ENCODE measurements around the gene PLEKHF1. TPM values are rescaled to one million over a fixed set of nuclear protein-coding genes. Genes with fewer than 3 reads are reported as not detected.

PLEKHF1 gene
- total and polyA plus RNA-seq, 2 experiments from 2014 or later = 10.1 to 25.1 TPM

DNA sequence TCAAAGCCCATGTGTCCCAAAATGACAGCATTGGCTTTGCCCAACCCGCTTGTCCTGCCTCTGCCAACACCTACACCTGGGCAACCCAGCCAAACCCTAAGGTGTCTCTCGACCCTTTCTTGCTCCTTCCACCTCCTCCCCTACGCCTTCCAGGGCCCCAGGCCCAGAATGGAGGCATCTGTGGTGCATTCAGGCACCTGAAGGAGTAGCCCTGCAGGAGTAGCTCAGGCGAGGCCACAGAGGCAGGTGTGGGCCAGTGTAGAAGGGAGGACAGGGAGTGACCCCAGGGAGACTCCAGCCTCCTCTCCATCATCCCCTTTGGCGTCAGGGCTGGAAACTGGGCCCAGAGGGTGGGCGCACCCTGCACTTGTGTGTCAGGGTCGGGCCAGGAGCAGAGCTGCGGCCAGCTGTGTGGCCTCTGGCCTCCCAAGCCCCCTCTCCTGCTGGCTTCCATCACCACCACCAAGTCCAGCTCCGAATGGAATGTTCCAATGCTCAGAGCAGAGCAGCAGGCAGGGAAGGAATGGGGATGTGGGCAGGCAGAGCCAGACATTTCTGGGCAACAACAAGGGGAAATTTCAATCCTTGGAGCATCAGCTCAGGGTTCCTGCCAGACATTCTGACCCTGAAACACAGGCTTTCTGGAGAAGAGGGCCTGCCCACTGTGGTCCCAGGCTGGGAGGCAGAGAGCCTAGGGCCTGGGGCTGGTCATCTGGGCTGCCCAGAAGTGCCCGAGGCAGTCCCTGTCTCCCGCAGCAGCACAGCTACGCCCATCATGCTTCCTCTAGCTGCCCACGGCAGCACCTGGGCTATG is 16.4 kb downstream of the PLEKHF1 start:
- Histone ChIP-seq H2AFZ (no peak overlapping the region), H3K9me2 (ENCODE audit: insufficient read depth) (no peaks in the 10 kb centered on the region), H3K27ac (ENCODE audit: low read depth) (no peak overlapping the region), H3K36me3 (ENCODE audit: insufficient read depth) (no peaks in the 10 kb centered on the region), H3F3A (replicated peaks; ENCODE audit: low read depth) (no peaks in the 10 kb centered on the region), H3K4me2 (no peak overlapping the region), H3K4me3 (no peak overlapping the region), H3K27me3 (ENCODE audit: insufficient read depth) (no peaks in the 10 kb centered on the region), H3K79me2 (replicated peaks; ENCODE audit: insufficient read depth) (no peaks in the 10 kb centered on the region), H4K20me1 (replicated peaks; ENCODE audit: insufficient read depth) (no peaks in the 10 kb centered on the region), H3K4me1 (ENCODE audit: insufficient read depth) (no peaks in the 10 kb centered on the region)
- Mint-ChIP-seq H3K27me3 (ENCODE audit: insufficient read depth, low read depth, poor library complexity) (peaks cover 9% of the 10 kb centered on the region), H3K4me3 (no peak overlapping the region), H3K36me3 (ENCODE audit: low read depth) (peaks cover 4% of the 10 kb centered on the region; the same call in 1 of the 3 replicates), H3K9me3 (peaks cover 3% of the 10 kb centered on the region), H3K4me1 (peaks cover 4% of the 10 kb centered on the region), H3K27ac (no peak overlapping the region)
- ATAC-seq (no peak), DNase-seq (ENCODE audit: low spot score) (no peak)
- no peak for TF ChIP-seq CREB1 (CRISPR knock-in tag; IDR thresholded peaks at IDR 0.05; ENCODE audit: low read depth)
- no peak for TF ChIP-seq EZH2 (IDR thresholded peaks at IDR 0.05; ENCODE audit: low read depth, unreplicated experiment)
- TF ChIP-seq ZNF331 (CRISPR knock-in tag; IDR thresholded peaks at IDR 0.05; ENCODE audit: low read depth) = no peak
- TF ChIP-seq, protein P1, sequence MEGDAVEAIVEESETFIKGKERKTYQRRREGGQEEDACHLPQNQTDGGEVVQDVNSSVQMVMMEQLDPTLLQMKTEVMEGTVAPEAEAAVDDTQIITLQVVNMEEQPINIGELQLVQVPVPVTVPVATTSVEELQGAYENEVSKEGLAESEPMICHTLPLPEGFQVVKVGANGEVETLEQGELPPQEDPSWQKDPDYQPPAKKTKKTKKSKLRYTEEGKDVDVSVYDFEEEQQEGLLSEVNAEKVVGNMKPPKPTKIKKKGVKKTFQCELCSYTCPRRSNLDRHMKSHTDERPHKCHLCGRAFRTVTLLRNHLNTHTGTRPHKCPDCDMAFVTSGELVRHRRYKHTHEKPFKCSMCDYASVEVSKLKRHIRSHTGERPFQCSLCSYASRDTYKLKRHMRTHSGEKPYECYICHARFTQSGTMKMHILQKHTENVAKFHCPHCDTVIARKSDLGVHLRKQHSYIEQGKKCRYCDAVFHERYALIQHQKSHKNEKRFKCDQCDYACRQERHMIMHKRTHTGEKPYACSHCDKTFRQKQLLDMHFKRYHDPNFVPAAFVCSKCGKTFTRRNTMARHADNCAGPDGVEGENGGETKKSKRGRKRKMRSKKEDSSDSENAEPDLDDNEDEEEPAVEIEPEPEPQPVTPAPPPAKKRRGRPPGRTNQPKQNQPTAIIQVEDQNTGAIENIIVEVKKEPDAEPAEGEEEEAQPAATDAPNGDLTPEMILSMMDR (conservative IDR thresholded peaks at IDR 0.05; ENCODE audit: low read depth in 2 of 2) = no peak
- no peak for TF ChIP-seq NANOG (IDR thresholded peaks at IDR 0.05; ENCODE audit: borderline replicate concordance)
- TF ChIP-seq, protein P2, sequence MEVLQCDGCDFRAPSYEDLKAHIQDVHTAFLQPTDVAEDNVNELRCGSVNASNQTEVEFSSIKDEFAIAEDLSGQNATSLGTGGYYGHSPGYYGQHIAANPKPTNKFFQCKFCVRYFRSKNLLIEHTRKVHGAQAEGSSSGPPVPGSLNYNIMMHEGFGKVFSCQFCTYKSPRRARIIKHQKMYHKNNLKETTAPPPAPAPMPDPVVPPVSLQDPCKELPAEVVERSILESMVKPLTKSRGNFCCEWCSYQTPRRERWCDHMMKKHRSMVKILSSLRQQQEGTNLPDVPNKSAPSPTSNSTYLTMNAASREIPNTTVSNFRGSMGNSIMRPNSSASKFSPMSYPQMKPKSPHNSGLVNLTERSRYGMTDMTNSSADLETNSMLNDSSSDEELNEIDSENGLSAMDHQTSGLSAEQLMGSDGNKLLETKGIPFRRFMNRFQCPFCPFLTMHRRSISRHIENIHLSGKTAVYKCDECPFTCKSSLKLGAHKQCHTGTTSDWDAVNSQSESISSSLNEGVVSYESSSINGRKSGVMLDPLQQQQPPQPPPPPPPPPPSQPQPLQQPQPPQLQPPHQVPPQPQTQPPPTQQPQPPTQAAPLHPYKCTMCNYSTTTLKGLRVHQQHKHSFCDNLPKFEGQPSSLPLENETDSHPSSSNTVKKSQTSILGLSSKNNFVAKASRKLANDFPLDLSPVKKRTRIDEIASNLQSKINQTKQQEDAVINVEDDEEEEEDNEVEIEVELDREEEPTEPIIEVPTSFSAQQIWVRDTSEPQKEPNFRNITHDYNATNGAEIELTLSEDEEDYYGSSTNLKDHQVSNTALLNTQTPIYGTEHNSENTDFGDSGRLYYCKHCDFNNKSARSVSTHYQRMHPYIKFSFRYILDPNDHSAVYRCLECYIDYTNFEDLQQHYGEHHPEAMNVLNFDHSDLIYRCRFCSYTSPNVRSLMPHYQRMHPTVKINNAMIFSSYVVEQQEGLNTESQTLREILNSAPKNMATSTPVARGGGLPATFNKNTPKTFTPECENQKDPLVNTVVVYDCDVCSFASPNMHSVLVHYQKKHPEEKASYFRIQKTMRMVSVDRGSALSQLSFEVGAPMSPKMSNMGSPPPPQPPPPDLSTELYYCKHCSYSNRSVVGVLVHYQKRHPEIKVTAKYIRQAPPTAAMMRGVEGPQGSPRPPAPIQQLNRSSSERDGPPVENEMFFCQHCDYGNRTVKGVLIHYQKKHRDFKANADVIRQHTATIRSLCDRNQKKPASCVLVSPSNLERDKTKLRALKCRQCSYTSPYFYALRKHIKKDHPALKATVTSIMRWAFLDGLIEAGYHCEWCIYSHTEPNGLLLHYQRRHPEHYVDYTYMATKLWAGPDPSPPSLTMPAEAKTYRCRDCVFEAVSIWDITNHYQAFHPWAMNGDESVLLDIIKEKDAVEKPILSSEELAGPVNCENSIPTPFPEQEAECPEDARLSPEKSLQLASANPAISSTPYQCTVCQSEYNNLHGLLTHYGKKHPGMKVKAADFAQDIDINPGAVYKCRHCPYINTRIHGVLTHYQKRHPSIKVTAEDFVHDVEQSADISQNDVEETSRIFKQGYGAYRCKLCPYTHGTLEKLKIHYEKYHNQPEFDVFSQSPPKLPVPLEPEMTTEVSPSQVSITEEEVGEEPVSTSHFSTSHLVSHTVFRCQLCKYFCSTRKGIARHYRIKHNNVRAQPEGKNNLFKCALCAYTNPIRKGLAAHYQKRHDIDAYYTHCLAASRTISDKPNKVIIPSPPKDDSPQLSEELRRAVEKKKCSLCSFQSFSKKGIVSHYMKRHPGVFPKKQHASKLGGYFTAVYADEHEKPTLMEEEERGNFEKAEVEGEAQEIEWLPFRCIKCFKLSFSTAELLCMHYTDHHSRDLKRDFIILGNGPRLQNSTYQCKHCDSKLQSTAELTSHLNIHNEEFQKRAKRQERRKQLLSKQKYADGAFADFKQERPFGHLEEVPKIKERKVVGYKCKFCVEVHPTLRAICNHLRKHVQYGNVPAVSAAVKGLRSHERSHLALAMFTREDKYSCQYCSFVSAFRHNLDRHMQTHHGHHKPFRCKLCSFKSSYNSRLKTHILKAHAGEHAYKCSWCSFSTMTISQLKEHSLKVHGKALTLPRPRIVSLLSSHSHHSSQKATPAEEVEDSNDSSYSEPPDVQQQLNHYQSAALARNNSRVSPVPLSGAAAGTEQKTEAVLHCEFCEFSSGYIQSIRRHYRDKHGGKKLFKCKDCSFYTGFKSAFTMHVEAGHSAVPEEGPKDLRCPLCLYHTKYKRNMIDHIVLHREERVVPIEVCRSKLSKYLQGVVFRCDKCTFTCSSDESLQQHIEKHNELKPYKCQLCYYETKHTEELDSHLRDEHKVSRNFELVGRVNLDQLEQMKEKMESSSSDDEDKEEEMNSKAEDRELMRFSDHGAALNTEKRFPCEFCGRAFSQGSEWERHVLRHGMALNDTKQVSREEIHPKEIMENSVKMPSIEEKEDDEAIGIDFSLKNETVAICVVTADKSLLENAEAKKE (CRISPR knock-in tag; IDR thresholded peaks at IDR 0.05) = no peak
- no peak for TF ChIP-seq ZNF114 (CRISPR knock-in tag; IDR thresholded peaks at IDR 0.05)
- no peak for TF ChIP-seq POLR2AphosphoS5 (IDR thresholded peaks at IDR 0.05; ENCODE audit: low read depth)
- TF ChIP-seq STAT1 (IDR thresholded peaks at IDR 0.05; ENCODE audit: unreplicated experiment) = no peak
- TF ChIP-seq JUNB (IDR thresholded peaks at IDR 0.05; ENCODE audit: unreplicated experiment) = no peak
- no peak for TF ChIP-seq EZH2phosphoT487 (IDR thresholded peaks at IDR 0.05; ENCODE audit: unreplicated experiment)
- TF ChIP-seq, protein P3, sequence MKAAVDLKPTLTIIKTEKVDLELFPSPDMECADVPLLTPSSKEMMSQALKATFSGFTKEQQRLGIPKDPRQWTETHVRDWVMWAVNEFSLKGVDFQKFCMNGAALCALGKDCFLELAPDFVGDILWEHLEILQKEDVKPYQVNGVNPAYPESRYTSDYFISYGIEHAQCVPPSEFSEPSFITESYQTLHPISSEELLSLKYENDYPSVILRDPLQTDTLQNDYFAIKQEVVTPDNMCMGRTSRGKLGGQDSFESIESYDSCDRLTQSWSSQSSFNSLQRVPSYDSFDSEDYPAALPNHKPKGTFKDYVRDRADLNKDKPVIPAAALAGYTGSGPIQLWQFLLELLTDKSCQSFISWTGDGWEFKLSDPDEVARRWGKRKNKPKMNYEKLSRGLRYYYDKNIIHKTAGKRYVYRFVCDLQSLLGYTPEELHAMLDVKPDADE (IDR thresholded peaks at IDR 0.05) = no peak
- TF ChIP-seq, protein P4, sequence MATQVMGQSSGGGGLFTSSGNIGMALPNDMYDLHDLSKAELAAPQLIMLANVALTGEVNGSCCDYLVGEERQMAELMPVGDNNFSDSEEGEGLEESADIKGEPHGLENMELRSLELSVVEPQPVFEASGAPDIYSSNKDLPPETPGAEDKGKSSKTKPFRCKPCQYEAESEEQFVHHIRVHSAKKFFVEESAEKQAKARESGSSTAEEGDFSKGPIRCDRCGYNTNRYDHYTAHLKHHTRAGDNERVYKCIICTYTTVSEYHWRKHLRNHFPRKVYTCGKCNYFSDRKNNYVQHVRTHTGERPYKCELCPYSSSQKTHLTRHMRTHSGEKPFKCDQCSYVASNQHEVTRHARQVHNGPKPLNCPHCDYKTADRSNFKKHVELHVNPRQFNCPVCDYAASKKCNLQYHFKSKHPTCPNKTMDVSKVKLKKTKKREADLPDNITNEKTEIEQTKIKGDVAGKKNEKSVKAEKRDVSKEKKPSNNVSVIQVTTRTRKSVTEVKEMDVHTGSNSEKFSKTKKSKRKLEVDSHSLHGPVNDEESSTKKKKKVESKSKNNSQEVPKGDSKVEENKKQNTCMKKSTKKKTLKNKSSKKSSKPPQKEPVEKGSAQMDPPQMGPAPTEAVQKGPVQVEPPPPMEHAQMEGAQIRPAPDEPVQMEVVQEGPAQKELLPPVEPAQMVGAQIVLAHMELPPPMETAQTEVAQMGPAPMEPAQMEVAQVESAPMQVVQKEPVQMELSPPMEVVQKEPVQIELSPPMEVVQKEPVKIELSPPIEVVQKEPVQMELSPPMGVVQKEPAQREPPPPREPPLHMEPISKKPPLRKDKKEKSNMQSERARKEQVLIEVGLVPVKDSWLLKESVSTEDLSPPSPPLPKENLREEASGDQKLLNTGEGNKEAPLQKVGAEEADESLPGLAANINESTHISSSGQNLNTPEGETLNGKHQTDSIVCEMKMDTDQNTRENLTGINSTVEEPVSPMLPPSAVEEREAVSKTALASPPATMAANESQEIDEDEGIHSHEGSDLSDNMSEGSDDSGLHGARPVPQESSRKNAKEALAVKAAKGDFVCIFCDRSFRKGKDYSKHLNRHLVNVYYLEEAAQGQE (IDR thresholded peaks at IDR 0.05; ENCODE audit: unreplicated experiment) = no peak

All from GM23338 (cell line).